Measurements from ENCODE around the gene CFAP141.

DNA sequence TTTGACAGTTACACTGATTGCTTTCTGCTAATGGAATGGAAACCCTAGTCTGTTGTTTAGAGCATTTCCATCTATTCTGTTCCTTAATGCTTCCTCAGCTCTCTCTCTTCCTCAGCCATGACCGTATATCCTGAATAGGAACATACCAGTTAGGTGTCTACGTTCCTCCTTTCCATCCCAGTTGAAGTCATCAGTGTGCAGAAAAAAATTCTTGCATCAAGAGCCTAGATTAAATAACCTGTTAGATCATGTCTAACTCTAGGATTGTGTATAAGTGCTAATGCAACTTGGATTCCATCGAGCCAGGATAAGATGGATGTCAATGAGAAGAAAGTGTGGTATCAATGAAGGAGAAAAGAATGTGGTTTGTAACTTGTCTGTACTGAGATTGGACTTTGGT lies 33.4 kb upstream of the CFAP141 start:
- TF ChIP-seq, protein P1, sequence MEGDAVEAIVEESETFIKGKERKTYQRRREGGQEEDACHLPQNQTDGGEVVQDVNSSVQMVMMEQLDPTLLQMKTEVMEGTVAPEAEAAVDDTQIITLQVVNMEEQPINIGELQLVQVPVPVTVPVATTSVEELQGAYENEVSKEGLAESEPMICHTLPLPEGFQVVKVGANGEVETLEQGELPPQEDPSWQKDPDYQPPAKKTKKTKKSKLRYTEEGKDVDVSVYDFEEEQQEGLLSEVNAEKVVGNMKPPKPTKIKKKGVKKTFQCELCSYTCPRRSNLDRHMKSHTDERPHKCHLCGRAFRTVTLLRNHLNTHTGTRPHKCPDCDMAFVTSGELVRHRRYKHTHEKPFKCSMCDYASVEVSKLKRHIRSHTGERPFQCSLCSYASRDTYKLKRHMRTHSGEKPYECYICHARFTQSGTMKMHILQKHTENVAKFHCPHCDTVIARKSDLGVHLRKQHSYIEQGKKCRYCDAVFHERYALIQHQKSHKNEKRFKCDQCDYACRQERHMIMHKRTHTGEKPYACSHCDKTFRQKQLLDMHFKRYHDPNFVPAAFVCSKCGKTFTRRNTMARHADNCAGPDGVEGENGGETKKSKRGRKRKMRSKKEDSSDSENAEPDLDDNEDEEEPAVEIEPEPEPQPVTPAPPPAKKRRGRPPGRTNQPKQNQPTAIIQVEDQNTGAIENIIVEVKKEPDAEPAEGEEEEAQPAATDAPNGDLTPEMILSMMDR (IDR thresholded peaks at IDR 0.05) = no peak
- TF ChIP-seq POLR2A (IDR thresholded peaks at IDR 0.05) (no peak), POLR2AphosphoS5 (IDR thresholded peaks at IDR 0.05) (no peak)
